Stimulated activated CD4-positive, alpha-beta T cell treated with anti-CD3 and anti-CD28 coated beads, Interleukin-1b, Interleukin-23, amount 100 ng/mL, for 4 hours (primary cell): Measurements from ENCODE around the gene RGPD5.
"Not testable (repeated sequence)": the region's sequence is repeated elsewhere in the genome, so short reads cannot be mapped to it uniquely, and the experiment has no call there.

ENCODE experiments used
- DNase-seq, 2 donors: peaks; one replicate each; pipeline ENCODE4 v3.0.0-alpha.2; 2020; ENCODE audit warnings: low read depth in 2 of 2

RGPD5 gene

GRCh38 chr2:109794074-109794737 lies at the start of gene RGPD5:
TSS of gene RGPD5 (plus strand) at chr2:109794305. CDS start at chr2:109794466, 161 bp downstream.
- DNase-seq, result not testable (repeated sequence)

DNA sequence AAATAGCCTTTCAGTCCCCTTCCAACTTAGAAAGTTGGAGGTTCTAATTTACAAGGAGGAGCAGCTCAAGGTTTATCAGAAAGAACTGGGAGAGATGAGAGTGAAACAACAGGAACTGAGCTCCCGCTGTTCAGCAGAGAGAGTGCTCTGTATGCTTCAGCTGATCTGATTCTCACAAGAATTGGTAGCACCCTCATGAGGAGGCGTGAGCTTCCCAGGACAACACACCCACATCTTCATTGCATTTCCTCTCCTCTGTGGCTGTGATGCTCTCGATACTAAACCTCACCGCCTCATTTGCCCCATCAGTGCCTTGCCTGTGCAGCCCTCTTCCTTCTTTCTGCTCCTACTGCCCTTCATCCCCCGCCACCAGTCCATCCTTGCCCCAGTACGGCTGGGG lies 42.5 kb upstream of the RGPD5 start:
- not testable (repeated sequence) for DNase-seq

GRCh38 chr2:109757163-109757824 lies 36.8 kb upstream of the RGPD5 start:
- DNase-seq, result not testable (repeated sequence)

GRCh38 chr2:109760265-109761042 lies 33.7 kb upstream of the RGPD5 start:
- DNase-seq, result peak in 1 of 2 donors; percentile 5

- DNase-seq, result not testable (repeated sequence)
These were observed 33.1 kb upstream of the RGPD5 start for GRCh38 chr2:109761043-109761454.

DNA sequence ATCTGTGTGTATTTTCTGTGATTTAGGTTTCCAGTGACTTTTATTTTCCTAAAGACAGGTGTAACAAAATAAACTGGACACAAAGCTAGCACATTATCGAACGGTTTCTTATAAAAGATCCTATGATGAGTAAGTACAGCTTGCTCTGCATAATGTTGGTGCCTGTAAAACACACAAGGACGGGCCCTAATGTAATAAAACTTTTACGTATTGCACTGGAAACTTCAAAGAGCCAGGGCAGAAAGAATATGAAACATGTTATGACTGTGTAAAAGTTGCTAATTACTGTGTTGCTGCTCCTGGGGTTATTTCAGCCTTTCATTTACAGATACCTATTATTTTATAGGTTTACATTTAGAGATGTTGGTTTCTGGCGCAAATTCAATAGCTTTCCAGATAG lies 32.1 kb upstream of the RGPD5 start:
- not testable (repeated sequence) for DNase-seq

- DNase-seq, result not testable (repeated sequence)
These were observed 28.0 kb upstream of the RGPD5 start for GRCh38 chr2:109766074-109766473.

GRCh38 chr2:109766886-109767578 lies 27.1 kb upstream of the RGPD5 start:
- not testable (repeated sequence) for DNase-seq

- DNase-seq, result not testable (repeated sequence)
These were observed 25.2 kb upstream of the RGPD5 start for GRCh38 chr2:109768934-109769333.

- DNase-seq, result not testable (repeated sequence)
These were observed 15.0 kb upstream of the RGPD5 start for GRCh38 chr2:109779118-109779517.

- not testable (repeated sequence) for DNase-seq
These were observed 12.8 kb upstream of the RGPD5 start for GRCh38 chr2:109781147-109781816.

DNA sequence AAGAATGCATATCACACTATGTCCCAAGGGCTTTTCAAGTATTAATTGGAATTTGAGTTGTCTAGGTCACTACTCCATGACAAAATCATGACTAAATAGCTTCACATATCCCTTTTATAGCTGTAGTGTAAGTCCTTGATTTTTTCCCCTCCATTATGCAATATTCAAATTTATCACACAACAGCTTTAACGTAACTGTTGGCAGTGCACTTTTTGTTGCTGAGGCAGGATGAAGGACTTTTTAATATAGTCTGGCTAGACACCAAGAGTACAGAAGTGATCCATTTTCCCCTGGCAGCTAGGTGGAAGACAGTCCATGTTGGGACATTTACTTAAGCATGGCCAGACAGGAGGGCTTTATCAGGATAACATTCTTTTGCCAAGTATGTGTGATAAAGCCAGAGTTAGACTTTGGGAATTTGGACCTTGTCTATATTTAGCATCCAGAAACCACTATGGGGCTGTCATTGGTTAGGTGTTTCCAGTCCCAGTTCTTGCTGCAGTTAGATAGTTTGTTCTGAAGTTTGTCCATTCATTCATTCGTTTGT lies 11.6 kb upstream of the RGPD5 start:
- not testable (repeated sequence) for DNase-seq

DNA sequence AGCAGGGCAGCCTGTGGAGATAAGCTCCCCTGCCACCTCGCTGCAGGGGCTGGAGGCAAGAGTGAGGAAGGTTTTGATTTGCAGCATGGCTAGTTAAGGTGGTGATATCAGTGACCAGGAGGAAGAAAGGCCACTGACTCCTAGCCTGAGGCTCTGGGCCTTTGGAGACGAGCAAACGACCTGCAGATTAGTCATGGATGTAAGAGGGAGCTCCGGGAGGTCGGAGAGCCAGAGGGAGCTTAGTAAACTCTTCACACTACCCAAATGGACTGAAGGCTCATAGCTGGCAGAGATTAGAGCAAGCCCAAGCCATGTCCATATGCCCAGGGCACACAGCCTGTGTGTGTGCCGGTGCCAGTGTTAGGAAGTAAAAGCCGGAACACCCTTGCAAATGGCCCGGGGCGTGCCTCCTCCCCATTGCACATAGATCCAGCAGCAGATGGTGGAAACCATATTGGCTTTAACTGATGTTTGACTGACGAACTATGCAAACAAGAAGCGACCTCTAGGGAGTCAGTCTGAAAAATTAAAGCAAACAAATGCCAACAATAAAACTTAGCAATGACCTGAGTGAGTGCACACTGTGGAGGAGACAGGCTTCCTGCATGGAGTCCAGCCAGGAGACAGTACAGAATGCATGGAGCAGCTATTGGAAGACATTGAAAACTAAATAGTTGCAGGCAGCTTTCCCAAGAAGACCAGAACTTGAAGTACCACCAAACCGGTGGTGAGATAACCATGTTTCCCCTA lies 2.4 kb upstream of the RGPD5 start:
- not testable (repeated sequence) for DNase-seq

DNA sequence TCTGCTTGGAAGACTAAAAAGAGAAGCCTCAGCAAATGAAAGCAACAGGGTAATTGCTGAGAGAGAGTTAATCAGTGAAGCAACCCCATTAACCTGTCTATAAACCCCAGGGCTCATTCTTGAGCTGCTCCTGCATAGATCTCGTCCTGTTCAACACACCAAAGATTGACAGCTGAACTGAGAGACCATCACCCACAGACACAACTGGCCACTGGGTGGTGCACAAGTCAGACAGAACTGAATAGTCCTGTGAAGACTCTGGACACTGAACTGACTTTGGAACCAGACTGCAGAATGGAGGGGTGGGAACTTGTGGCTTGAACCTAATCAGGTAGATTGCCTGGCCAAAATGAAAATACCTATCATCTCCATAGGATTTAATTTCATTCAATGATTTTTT lies 1.4 kb upstream of the RGPD5 start:
- DNase-seq, result not testable (repeated sequence)

DNA sequence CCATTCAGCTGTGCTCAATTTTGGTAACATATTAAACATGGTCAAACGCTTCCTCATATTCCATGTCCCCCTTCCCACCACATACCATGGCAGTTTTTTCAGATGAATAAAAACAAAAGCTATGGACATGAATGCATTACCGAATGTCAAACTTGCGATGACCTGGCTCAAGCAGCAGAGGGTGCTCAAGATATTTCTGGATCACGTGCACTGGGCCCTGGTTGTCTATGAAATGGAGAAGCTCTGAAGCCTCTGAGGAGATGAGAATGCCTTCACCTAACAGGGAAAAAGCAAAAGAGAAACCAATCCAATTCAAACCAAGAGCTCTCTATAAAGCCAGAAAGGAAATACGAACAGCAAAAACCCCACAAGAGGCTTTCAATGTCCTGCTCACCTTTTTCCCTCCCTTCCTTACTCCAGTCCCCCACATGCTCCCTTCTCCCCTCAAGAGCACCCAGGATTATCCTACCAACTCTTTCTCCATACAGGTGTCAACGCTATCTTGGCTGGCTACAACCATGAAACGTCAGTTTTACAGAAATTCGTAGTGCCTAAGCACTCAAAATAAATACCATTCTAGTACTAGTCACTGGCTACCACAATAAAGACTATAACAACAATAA lies 77.1 kb downstream of the RGPD5 start:
- not testable (repeated sequence) for DNase-seq

DNA sequence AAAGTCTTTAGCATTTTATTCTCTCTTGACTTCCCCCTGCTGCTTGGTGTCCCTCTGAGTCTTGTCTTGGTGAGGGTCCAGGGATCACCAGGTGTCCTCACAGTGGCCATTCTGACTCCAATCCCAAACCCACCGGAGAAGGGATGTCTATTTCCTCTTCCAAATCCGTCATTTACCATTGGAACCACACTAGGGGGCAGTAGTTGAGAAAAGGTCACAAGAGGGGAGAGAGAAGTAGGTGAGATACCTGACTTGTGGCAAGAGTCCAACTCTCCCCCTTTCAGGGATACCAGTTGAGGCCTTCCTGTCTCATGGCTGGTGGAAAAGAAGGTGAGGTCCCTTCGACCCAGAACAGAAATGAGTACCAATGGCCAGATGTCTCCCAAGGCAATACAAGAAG lies 82.5 kb downstream of the RGPD5 start:
- not testable (repeated sequence) for DNase-seq

GRCh38 chr2:109882112-109882511 lies 88.0 kb downstream of the RGPD5 start:
- not testable (repeated sequence) for DNase-seq

GRCh38 chr2:109888414-109888813 lies 94.3 kb downstream of the RGPD5 start:
- DNase-seq, result not testable (repeated sequence)

- not testable (repeated sequence) for DNase-seq
These were observed 95.8 kb downstream of the RGPD5 start for GRCh38 chr2:109889909-109890308.

- DNase-seq, result not testable (repeated sequence)
These were observed 96.9 kb downstream of the RGPD5 start for GRCh38 chr2:109891024-109891423.
